ENCODE results near the gene HAUS8. TPM values are rescaled to one million over a fixed set of nuclear protein-coding genes. Genes with fewer than 3 reads are reported as not detected.
"Not testable (repeated sequence)": the region's sequence is repeated elsewhere in the genome, so short reads cannot be mapped to it uniquely, and the experiment has no call there.

Gene HAUS8
- total RNA-seq, 1 donor from 2014 or later: 11.6 TPM

- Mint-ChIP-seq H3K27ac (ENCODE audit: unreplicated experiment) (peak overlapping the region; percentile 76), H3K36me3 (ENCODE audit: unreplicated experiment) (peaks cover 29% of the 10 kb centered on the region), H3K4me3 (ENCODE audit: unreplicated experiment) (no peak overlapping the region), H3K27me3 (ENCODE audit: unreplicated experiment) (peaks cover 8% of the 10 kb centered on the region), H3K4me1 (ENCODE audit: unreplicated experiment) (peaks cover 41% of the 10 kb centered on the region), H3K9me3 (ENCODE audit: unreplicated experiment) (peaks cover 8% of the 10 kb centered on the region)
- TF ChIP-seq CTCF (IDR thresholded peaks at IDR 0.05): no peak
- DNase-seq (ENCODE audit: extremely low spot score, unreplicated experiment): no peak
Observed at GRCh38 chr19:17020385-17020784, 54.9 kb downstream of the HAUS8 start.

DNA sequence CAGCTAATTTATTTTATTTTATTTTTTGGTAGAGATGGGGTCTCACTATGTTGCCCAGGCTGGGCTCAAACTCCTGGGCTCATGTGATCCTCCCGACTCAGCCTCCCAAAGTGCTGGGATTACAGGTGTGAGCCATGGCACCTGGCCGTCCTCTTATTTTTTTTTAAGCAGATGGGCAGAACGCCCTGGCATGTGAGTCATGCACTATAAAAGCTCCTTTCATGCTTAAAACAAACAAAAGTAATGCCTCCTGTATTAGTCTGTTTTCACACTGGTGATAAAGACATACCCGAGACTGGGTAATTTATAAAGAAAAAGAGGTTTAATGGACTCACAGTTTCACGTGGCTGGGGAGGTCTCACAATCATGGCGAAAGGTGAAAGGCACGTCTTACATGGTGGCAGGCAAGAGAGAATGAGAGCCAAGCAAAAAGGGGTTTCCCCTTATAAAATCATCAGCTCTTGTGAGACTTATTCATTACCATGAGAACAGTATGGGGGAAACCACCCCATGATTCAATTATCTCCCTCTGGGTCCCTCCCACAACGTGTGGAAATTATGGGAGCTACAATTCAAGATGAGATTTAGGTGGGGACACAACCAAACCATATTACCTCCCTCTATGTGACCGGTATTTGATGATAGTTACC is 60.9 kb downstream of the HAUS8 start:
- not testable (repeated sequence) for H3K27me3 Mint-ChIP-seq (ENCODE audit: unreplicated experiment); H3K27ac Mint-ChIP-seq (ENCODE audit: unreplicated experiment); H3K4me3 Mint-ChIP-seq (ENCODE audit: unreplicated experiment); DNase-seq (ENCODE audit: extremely low spot score, unreplicated experiment); H3K4me1 Mint-ChIP-seq (ENCODE audit: unreplicated experiment); H3K9me3 Mint-ChIP-seq (ENCODE audit: unreplicated experiment)
- H3K36me3 Mint-ChIP-seq (ENCODE audit: unreplicated experiment): peaks cover 20% of the 10 kb centered on the region

DNA sequence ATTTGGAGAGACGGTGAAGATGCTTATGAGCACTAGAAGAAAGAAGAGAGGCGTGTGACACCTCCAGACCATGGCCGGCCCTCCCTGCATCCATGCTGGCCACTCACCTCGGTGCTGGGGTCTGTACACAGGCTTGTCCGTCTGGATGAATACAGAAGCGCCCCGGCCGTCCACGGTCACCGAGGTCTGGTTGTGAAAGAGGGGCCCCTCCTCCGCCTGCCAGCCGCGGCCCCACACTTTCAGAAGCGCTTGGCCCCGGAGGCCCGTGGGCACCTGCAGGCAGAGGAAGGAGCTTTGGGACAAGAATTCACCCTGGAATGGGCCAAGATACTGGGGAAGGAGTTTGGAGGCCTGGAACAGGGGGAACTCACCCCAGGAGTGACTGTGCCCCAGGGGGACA is 63.8 kb downstream of the HAUS8 start:
- no peak for DNase-seq (ENCODE audit: extremely low spot score, unreplicated experiment)
- TF ChIP-seq CTCF (IDR thresholded peaks at IDR 0.05): no peak
- peaks cover 2% of the 10 kb centered on the region for H3K4me1 Mint-ChIP-seq (ENCODE audit: unreplicated experiment)
- peaks cover 1% of the 10 kb centered on the region for H3K27me3 Mint-ChIP-seq (ENCODE audit: unreplicated experiment)
- no peak overlapping the region for H3K27ac Mint-ChIP-seq (ENCODE audit: unreplicated experiment)
- H3K4me3 Mint-ChIP-seq (ENCODE audit: unreplicated experiment): no peak overlapping the region
- H3K9me3 Mint-ChIP-seq (ENCODE audit: unreplicated experiment): no peaks in the 10 kb centered on the region
- H3K36me3 Mint-ChIP-seq (ENCODE audit: unreplicated experiment): peaks cover 28% of the 10 kb centered on the region

DNA sequence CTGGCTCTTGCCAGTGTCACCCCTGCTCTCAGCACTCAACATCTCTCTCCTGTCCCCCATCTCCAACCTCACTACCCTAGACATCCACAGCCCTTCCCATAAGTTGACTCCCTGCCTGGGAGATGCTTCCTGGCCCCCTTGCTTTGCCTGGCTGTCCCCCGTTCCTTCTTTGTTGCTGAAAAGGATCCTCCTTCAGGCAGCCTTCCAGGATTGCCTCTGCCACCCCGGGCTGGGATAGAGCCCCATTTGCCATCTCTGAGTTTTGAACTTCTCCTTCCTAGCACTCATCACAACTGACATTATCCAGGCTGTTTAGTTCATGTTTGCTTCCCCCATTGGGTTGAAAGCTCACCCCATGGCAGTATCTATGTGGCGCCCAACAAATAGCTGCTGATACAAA is 68.7 kb downstream of the HAUS8 start:
- H3K27ac Mint-ChIP-seq (ENCODE audit: unreplicated experiment): no peak overlapping the region
- peaks cover 42% of the 10 kb centered on the region for H3K36me3 Mint-ChIP-seq (ENCODE audit: unreplicated experiment)
- H3K4me3 Mint-ChIP-seq (ENCODE audit: unreplicated experiment): no peak overlapping the region
- DNase-seq (ENCODE audit: extremely low spot score, unreplicated experiment): no peak
- no peak for TF ChIP-seq CTCF (IDR thresholded peaks at IDR 0.05)
- H3K9me3 Mint-ChIP-seq (ENCODE audit: unreplicated experiment): no peaks in the 10 kb centered on the region
- H3K4me1 Mint-ChIP-seq (ENCODE audit: unreplicated experiment): peaks cover 2% of the 10 kb centered on the region
- H3K27me3 Mint-ChIP-seq (ENCODE audit: unreplicated experiment): peaks cover 3% of the 10 kb centered on the region

DNA sequence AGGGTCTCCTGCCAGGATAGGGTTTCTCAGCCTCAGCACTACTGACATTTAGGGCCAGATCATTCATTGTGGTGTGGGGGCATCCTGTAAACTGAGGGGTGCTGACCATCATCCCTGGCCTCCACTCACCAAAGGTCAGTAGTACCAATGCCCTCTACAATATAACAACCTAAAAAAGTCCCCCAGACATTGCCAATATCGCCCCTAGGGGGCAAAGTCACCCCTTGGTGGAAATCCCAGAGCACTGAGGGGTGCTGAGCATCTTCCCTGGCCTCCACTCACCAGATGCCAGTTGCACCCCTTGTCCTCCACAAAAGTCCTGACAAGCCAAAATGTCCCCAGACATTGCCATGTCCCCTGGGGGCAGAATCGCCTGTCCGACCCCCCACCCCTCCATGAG is 70.3 kb downstream of the HAUS8 start:
- DNase-seq (ENCODE audit: extremely low spot score, unreplicated experiment): no peak
- Mint-ChIP-seq H3K4me1 (ENCODE audit: unreplicated experiment) (peaks cover 4% of the 10 kb centered on the region), H3K4me3 (ENCODE audit: unreplicated experiment) (no peak overlapping the region), H3K9me3 (ENCODE audit: unreplicated experiment) (no peaks in the 10 kb centered on the region), H3K27me3 (ENCODE audit: unreplicated experiment) (peaks cover 3% of the 10 kb centered on the region), H3K27ac (ENCODE audit: unreplicated experiment) (no peak overlapping the region), H3K36me3 (ENCODE audit: unreplicated experiment) (peaks cover 38% of the 10 kb centered on the region)
- no peak for TF ChIP-seq CTCF (IDR thresholded peaks at IDR 0.05)
